ENCODE results near the gene PPIP5K2. TPM values are rescaled to one million over a fixed set of nuclear protein-coding genes. Genes with fewer than 3 reads are reported as not detected.
A peak's percentile ranks its signal among the peaks of the same experiment; 100 is the strongest.

The PPIP5K2 gene
- total RNA-seq, 6 donors from 2014 or later, result 10.9 to 48.5 (median 34.7) TPM

DNA sequence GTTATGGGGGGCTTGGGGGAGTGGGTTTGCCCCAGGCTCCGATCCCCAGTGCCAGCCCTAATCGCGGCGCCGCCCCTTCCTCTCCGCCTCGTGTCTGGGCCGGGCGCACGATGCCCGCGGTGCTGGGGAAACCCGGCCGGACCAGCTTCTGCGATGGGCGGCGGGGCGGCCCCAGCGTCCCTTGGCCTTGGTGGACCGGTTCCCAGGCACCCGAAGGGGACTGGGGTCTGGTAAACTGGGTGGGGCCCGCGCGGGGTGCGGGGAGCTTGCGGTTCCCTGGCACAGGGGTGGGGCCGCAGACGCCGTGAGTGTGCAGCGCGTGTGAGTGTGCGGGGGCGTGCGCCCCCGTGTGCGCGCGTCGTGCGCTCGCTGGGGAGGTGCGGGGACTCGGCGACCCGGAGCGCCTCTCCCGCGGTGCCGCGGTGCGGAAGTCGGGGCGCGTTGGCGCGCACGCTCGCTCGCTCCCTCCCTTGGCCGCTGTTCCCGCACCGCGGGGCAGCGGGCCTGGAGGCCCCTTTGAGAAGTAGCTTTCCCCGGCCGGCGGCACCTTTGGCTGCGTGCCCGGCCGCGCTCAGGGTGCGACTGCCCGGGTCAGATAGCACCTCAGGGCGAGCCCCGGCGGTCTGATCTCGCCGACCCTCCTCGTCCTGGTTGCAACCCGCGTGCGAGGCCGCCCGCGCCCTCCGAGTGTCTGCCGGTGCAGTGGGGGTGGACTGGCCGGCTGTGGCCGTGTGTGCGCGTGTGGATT lies 139.0 kb downstream of the PPIP5K2 start:
- H3K27ac ChIP-seq, result peak overlapping the region; percentile 84 to 90 (median 89)
- no peak for TF ChIP-seq POLR2AphosphoS5 (IDR thresholded peaks at IDR 0.05)
- TF ChIP-seq, protein P1, sequence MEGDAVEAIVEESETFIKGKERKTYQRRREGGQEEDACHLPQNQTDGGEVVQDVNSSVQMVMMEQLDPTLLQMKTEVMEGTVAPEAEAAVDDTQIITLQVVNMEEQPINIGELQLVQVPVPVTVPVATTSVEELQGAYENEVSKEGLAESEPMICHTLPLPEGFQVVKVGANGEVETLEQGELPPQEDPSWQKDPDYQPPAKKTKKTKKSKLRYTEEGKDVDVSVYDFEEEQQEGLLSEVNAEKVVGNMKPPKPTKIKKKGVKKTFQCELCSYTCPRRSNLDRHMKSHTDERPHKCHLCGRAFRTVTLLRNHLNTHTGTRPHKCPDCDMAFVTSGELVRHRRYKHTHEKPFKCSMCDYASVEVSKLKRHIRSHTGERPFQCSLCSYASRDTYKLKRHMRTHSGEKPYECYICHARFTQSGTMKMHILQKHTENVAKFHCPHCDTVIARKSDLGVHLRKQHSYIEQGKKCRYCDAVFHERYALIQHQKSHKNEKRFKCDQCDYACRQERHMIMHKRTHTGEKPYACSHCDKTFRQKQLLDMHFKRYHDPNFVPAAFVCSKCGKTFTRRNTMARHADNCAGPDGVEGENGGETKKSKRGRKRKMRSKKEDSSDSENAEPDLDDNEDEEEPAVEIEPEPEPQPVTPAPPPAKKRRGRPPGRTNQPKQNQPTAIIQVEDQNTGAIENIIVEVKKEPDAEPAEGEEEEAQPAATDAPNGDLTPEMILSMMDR (IDR thresholded peaks at IDR 0.05), result peak in 1 of 6 experiments; percentile 12
- peak in 1 of 4 donors; percentile 20 for TF ChIP-seq POLR2A (IDR thresholded peaks at IDR 0.05)
- no peak for TF ChIP-seq EP300 (IDR thresholded peaks at IDR 0.05)
- H3K4me3 ChIP-seq, result peak overlapping the region; percentile 70 to 96 (median 89)
- H3K27me3 ChIP-seq, result no peaks in the 10 kb centered on the region
- 1% methylated on average over 28 of the region's 91 CpGs; no CpG with 5 or more reads in 1 of the 2 donors for WGBS, 2 donors
- DNase-seq (peak; percentile 60 to 94), ATAC-seq (ENCODE audit: low FRiP score in 2 of 2) (peak; percentile 30 to 74)
- H3K9me3 ChIP-seq, result no peaks in the 10 kb centered on the region
- H3K4me1 ChIP-seq, result peaks cover 5 to 31% (median 25%) of the 10 kb centered on the region in 4 donors
- H3K36me3 ChIP-seq, result no peaks in the 10 kb centered on the region

DNA sequence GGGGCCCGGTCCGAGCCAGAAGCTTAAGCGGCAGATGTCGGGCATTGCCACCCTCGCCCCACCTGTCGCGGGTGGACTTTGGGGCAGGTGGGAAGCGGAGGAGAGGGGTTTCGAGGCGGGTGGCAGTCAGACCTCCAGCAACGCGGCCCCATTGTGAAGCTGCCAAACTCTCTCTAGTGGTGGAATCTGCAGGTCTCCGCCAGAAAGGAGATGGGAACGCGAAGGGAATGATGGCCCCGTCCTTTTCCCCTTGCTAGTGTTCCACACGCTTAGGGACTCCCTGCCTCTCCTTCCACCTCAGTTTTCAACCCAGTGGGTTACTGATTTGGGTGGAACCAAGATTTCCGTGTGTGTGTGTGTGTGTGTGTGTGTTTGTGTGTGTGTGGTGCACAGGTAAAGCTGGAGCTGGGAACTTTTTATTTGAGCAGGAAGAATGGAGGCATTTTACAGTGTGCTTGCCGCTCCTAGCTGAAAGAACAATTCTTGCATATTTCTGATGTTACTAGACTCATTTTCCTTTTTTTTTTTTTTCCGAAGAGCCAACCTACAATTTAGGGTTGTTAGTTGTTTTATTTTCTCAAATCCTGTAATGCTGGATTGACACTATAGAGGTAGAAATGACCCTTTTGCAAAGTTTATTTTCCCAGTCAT lies 139.7 kb downstream of the PPIP5K2 start:
- Histone ChIP-seq H3K27ac (peak overlapping the region; percentile 84 to 90 (median 89)), H3K4me1 (peaks cover 5 to 31% (median 25%) of the 10 kb centered on the region in 4 donors), H3K9me3 (no peaks in the 10 kb centered on the region), H3K36me3 (no peaks in the 10 kb centered on the region), H3K27me3 (no peaks in the 10 kb centered on the region), H3K4me3 (peak overlapping the region; percentile 70 to 96 (median 89))
- DNase-seq (peak in 1 of 2 donors; percentile 26), ATAC-seq (ENCODE audit: low FRiP score in 2 of 2) (peak in 1 of 2 donors; percentile 5)
- TF ChIP-seq, protein P1 (IDR thresholded peaks at IDR 0.05), result no peak
- no peak for TF ChIP-seq POLR2A (IDR thresholded peaks at IDR 0.05)
- TF ChIP-seq POLR2AphosphoS5 (IDR thresholded peaks at IDR 0.05), result no peak
- no peak for TF ChIP-seq EP300 (IDR thresholded peaks at IDR 0.05)
- WGBS, 2 donors, result 9 to 13% methylated on average over 8 to 9 of the region's 20 CpGs

GRCh38 chr5:103260951-103261350 lies 140.8 kb downstream of the PPIP5K2 start:
- Histone ChIP-seq H3K27me3 (no peaks in the 10 kb centered on the region), H3K27ac (no peak overlapping the region), H3K36me3 (no peaks in the 10 kb centered on the region), H3K4me3 (no peak overlapping the region), H3K4me1 (peaks cover 5 to 31% (median 25%) of the 10 kb centered on the region in 4 donors), H3K9me3 (no peaks in the 10 kb centered on the region)
- no peak for TF ChIP-seq POLR2A (IDR thresholded peaks at IDR 0.05)
- TF ChIP-seq POLR2AphosphoS5 (IDR thresholded peaks at IDR 0.05), result no peak
- TF ChIP-seq, protein P1 (IDR thresholded peaks at IDR 0.05), result no peak
- no peak for DNase-seq
- ATAC-seq (ENCODE audit: low FRiP score in 2 of 2), result no peak
- 58 to 66% methylated on average over 3 of the region's 3 CpGs for WGBS, 2 donors

Other genes starting within 250 kb of the PPIP5K2 start
- gene GIN1, start 163 bp upstream of the PPIP5K2 start, total RNA-seq, result 10 to 100 TPM in 1 of 6 donors, 1 to 10 TPM in 5; 2.1 to 10.7 (median 5.8) TPM
- 10 to 100 TPM in 1 of 6 donors, 1 to 10 TPM in 5; 2.6 to 12.5 (median 6.8) TPM for gene MACIR, start 138.5 kb downstream of the PPIP5K2 start, total RNA-seq

All from upper lobe of left lung (tissue), 6 donors.